WI38 (cell line): ENCODE results near the gene DHX57.
"Not testable (repeated sequence)": the region's sequence is repeated elsewhere in the genome, so short reads cannot be mapped to it uniquely, and the experiment has no call there.

ENCODE experiments used
- H3K4me3 ChIP-seq: 2 replicates; pipeline ENCODE4 v1.5.1; 2011; ENCODE audit warnings: low read depth, mild to moderate bottlenecking, control low read depth, low read length
- TF ChIP-seq, protein P1 (sequence below): IDR thresholded peaks from 2 replicates; pipeline ENCODE4 v1.5.1; 2012; ENCODE audit warnings: low read depth, mild to moderate bottlenecking, control low read depth, low read length

Gene DHX57

DNA sequence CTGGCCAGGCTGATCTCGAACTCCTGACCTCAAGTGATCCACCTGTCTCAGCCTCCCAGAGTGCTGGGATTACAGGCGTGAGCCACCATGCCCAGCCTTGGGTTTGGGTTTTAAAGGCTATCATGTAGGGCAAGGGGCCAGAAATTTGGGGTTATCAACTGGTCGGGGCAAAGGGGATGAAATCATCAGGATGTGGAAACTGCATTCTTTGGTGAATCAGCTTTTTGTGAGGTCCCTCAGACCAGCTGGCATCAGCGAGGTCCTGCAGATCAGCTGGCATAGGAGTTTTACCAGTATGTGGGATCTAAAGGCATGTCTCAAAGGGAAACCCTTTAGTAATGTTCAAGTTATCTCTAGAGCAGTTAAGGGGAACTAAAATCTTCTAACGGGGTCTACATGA, 104.1 kb downstream of the DHX57 start:
- TF ChIP-seq, protein P1, sequence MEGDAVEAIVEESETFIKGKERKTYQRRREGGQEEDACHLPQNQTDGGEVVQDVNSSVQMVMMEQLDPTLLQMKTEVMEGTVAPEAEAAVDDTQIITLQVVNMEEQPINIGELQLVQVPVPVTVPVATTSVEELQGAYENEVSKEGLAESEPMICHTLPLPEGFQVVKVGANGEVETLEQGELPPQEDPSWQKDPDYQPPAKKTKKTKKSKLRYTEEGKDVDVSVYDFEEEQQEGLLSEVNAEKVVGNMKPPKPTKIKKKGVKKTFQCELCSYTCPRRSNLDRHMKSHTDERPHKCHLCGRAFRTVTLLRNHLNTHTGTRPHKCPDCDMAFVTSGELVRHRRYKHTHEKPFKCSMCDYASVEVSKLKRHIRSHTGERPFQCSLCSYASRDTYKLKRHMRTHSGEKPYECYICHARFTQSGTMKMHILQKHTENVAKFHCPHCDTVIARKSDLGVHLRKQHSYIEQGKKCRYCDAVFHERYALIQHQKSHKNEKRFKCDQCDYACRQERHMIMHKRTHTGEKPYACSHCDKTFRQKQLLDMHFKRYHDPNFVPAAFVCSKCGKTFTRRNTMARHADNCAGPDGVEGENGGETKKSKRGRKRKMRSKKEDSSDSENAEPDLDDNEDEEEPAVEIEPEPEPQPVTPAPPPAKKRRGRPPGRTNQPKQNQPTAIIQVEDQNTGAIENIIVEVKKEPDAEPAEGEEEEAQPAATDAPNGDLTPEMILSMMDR: no peak
- no peak overlapping the region for H3K4me3 ChIP-seq

DNA sequence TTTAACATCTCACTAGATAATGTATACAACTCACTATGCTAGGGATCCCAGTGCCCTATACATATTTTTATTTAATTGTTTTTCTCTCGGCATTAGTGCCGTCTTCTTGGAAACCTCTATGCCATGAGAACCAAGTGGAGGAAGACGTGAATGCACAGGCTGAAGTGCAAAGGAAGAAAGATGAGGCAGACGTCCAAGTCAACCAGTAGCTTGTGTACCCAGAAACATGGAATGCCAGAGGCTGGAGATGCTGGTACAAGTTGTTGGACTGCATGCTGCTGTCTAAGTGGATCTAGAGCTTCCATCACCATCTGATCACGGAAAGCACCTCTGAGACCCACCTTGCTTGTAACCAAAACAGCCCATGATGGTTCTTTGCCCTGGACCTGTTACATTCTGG, 110.2 kb downstream of the DHX57 start:
- H3K4me3 ChIP-seq: no peak overlapping the region
- TF ChIP-seq, protein P1: no peak

DNA sequence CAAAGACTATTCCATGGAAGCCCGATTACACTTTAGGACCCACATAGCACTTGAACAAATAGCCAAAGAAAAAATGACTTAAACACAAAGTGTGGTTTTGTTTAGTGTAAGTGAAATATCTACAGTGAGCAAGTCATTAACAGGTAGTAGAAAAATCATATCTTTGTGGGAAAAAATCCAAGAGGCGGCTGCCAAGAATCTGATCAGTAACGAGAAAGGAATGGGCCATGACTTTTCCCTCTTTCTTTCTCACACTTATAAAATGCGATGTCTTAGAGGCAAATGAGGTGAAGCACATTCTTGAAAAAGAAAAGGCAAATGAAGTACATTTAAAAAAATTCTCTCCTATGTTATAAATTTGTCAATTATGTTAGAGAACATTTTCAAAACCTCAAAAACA, 110.6 kb downstream of the DHX57 start:
- TF ChIP-seq, protein P1: no peak

DNA sequence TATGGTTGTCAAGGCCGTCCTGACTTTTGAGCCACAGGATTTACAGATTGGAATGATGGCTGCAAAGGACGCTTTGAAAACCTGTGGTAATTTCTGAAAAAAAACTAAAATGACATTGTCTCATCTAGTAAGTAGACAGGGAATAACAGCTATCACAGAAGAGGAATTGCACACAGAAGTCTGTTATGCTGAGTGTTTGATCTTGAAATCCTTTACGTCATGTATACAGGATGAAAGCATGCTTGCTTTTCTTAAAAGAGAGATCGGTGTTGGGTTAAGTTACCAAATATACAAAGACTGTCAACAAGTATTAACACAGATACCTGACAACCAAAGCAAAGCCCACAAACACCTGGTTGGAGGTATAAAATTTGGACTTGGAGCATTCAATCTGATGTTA, 112.0 kb downstream of the DHX57 start:
- H3K4me3 ChIP-seq: no peak overlapping the region
- TF ChIP-seq, protein P1: no peak

More for the DNA sequence above, 110.6 kb downstream of the DHX57 start:
- no peak overlapping the region for H3K4me3 ChIP-seq

DNA sequence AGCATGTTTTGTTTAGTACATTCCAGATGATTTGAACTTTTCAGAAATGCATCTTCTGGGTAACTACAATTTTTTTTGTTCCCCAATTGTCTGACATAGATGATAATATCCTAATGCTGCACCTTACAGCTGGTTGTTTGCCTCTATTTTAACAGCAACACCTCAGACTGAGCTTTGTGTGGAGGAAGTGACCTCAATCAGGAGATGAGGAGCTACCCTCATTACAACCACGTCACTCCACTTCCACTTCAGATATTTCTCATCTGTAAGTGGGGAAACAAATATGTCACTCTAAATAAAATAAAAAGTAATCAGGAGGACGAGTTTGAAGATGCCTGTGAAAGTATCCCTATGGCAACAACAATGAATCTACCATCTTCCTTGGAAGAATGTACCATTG, 112.5 kb downstream of the DHX57 start:
- TF ChIP-seq, protein P1: no peak
- no peak overlapping the region for H3K4me3 ChIP-seq

DNA sequence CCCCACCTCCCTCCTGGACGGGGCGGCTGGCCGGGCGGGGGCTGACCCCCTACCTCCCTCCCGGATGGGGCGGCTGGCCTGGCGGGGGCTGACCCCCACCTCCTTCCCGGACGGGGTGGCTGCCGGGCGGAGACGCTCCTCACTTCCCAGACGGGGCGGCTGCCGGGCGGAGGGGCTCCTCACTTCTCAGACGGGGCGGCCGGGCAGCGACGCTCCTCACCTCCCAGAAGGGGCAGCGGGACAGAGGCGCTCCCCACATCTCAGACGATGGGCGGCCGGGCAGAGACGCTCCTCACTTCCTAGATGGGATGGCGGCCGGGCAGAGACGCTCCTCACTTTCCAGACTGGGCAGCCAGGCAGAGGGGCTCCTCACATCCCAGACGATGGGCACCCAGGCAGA, 119.8 kb downstream of the DHX57 start:
- H3K4me3 ChIP-seq: not testable (repeated sequence)

DNA sequence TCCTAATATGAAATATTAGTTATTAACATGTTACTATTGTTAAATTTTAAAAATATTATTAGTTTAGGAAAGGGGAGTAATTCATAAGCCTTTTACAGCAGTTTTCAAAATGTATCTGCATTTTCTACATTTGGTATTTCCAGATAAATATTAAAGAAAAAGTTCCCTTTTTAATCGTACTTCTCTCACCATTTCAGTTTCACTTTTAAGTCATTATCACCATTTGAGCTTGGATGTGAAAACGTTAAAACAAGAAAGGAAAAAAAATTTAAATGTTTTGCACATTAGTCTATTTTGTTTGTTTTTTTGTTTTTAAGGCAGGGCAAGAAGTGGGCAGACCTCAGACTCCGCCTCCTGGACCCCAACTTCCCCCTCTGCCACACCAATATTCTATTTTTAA, 121.2 kb downstream of the DHX57 start:
- H3K4me3 ChIP-seq: no peak overlapping the region
- TF ChIP-seq, protein P1: no peak

DNA sequence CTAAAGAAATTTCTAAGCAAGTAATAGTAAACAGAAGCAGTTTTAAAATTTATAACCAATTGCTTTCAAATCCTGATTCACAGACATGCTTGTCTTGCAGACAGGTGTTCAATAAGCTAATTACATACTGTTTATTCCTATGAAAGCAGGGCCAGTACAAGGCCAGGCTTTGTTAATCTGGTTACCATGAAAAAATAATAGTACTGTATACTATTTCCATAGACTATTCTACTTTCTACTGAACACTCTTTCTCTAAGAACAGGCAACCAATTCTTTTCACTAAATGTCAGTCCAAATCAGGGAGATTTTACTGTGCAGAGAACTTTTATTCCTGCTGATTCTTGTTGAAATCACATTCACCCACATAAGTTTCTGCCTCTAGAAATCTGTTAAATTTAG, 121.7 kb downstream of the DHX57 start:
- H3K4me3 ChIP-seq: no peak overlapping the region
- TF ChIP-seq, protein P1: no peak
